ENCODE results near the gene ZCCHC8.
"Not testable (repeated sequence)": the region's sequence is repeated elsewhere in the genome, so short reads cannot be mapped to it uniquely, and the experiment has no call there.

ZCCHC8 gene

DNA sequence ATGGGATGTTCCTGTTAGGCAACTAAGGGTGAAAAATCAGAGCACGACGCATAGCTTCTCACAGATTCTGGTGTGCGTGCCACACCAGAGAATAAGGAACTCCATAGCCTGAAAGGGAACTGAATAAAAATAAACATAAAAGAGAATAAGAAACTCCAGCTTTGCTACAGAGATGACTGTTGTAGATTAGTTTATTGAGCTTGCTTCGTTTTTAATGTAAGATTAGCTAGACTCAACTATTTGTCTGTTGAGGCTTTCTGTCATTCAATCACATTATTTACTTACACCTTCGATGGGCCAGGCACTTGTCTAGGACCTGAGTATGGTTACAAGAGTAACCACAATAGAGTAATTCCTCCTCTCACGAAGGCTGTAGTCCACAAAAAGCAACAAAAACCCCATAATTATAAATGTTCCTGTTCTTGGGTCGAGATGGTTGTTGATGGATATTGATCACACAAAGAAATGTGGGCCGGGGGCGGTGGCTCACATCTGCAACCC is 807 bp upstream of the ZCCHC8 start:
- intact Hi-C loops (cut with micrococcal nuclease), result loop anchor here (1.0 to 2.0 kb wide), 3 partner anchors 25 to 235 kb away; partner anchors contain the start of genes CLIP1, RSRC2 and VPS33A
- Mint-ChIP-seq H3K4me1 (ENCODE audit: low read depth) (peaks cover 42% of the 10 kb centered on the region), H3K27me3 (no peaks in the 10 kb centered on the region), H3K36me3 (ENCODE audit: low read depth) (peaks cover 62% of the 10 kb centered on the region), H3K9me3 (no peaks in the 10 kb centered on the region), H3K27ac (peak overlapping the region; percentile 98), H3K4me3 (peak overlapping the region; percentile 98)

DNA sequence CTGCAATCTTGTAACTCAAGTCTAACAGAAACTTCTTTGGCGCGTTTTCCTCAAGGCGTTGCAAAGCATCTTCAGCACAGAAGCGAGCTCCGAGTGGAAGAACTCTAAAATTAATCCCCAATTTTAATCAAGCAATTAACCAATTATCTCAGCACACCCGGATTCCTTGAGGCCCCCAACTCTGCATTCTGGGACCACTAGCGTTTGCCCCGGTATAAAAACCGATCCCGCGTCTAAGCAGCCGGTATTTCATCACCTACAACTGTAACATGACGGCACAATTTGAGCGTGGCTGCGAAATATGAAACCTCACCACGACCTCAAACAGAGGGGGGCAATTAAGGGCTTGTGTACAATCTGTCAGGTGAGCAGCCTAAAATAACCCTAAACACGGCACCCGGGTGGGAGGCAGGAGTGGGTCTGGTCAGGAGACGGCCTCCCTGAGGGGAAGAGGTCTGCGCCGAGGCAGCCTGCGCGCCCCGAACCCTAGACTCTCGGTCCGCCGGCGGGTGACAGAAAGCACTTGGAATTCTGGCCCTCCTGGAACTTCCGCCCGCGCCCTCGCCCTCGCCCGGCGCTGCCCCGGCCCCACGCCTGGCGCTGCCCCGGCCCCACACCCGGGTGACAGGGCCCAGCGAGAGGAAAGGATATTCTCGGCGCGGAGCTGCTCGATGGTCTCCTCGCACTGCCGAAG is 594 bp downstream of the ZCCHC8 start:
- Mint-ChIP-seq H3K27me3 (no peaks in the 10 kb centered on the region), H3K36me3 (ENCODE audit: low read depth) (peaks cover 61% of the 10 kb centered on the region), H3K4me3 (peak overlapping the region; percentile 98), H3K9me3 (no peaks in the 10 kb centered on the region), H3K4me1 (ENCODE audit: low read depth) (peaks cover 39% of the 10 kb centered on the region), H3K27ac (peak overlapping the region; percentile 98)
- intact Hi-C loops (cut with micrococcal nuclease), result loop anchor here (2.0 kb wide), 2 partner anchors 77 to 233 kb away; partner anchors contain the start of genes CLIP1 and VPS33A

DNA sequence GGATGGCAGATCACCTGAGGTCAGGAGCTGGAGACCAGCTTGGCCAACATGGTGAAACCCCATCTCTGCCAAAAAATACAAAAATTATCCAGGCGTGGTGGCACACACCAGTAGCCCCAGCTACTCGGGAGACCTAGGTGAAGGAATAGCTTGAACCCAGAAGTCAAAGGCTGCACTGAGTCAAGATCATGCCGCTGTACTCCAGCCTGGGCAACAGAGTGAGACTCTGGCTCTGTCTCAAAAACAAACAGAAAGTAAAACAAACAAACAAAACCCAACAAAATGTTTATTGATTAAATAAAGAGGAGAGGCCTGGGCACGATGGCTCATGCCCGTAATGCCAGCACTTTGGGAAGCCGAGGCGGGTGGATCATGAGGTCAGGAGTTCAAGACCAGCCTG is 5.5 kb downstream of the ZCCHC8 start:
- Mint-ChIP-seq H3K4me1 (ENCODE audit: low read depth) (peaks cover 23% of the 10 kb centered on the region), H3K27me3 (no peaks in the 10 kb centered on the region), H3K4me3 (no peak overlapping the region), H3K36me3 (ENCODE audit: low read depth) (peaks cover 66% of the 10 kb centered on the region), H3K27ac (no peak overlapping the region), H3K9me3 (no peaks in the 10 kb centered on the region)
- intact Hi-C loops (cut with micrococcal nuclease), result no loop called here

DNA sequence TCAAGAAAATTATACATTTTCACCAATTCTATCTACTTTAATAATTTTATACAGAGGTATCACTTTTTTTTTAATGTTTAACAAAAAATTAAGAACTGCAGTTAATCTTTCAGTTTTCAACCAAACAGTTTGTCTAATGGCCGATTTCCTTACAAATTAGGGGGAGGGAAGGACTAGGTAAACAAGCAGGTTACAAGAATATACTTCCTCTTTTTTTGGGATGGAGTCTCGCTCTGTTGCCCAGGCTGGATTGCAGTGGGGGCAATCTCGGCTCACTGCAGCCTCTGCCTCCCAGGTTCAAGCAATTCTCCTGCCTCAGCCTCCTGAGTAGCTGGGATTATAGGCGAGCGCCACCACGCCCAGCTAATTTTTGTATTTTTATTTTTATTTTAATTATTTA is 7.5 kb downstream of the ZCCHC8 start:
- peaks cover 79% of the 10 kb centered on the region for H3K36me3 Mint-ChIP-seq (ENCODE audit: low read depth)
- H3K4me3 Mint-ChIP-seq; intact Hi-C loops (cut with micrococcal nuclease); H3K27me3 Mint-ChIP-seq; H3K9me3 Mint-ChIP-seq; H3K27ac Mint-ChIP-seq; H3K4me1 Mint-ChIP-seq (ENCODE audit: low read depth): not testable (repeated sequence)

DNA sequence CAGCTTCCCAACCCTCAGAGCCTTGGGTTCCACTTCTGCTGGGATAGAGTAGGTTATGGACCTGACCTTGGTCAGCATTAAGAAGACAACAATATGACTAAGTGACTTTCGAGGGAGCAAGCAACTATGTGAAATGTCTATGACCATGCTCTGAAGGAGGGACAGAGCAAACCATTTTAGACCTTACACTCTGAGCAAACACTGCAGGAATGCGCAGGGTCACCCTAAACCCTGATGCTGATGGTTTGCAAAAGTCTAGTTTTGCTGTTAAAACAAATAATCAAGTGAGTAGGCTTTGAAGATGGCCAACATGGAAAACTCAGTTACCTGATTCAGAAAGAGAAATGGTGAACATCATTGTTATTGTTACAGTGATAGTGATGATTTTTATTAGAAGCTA is 8.7 kb downstream of the ZCCHC8 start:
- Mint-ChIP-seq H3K27ac (no peak overlapping the region), H3K9me3 (no peaks in the 10 kb centered on the region), H3K27me3 (no peaks in the 10 kb centered on the region), H3K4me1 (ENCODE audit: low read depth) (peaks cover 5% of the 10 kb centered on the region), H3K4me3 (no peak overlapping the region), H3K36me3 (ENCODE audit: low read depth) (peaks cover 92% of the 10 kb centered on the region)
- intact Hi-C loops (cut with micrococcal nuclease), result no loop called here

DNA sequence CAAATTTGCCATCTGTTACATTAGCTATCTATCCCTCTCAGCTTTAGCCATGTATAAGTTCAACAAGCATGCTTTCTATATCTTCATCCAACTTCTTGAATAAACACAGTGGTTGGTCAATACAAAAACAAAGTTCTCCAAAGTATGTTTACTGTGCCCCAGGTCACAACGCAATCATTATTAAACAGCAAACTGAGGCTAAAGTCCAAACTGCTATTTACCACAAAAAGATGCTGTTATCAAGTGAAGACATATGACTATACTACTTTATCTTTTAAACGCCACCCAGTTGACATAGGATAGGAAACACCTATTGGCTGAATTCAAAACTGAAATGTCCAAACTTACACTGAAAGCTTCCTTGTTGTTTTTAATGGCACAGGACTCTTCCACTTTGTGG is 11.7 kb downstream of the ZCCHC8 start:
- Mint-ChIP-seq H3K4me1 (ENCODE audit: low read depth) (peaks cover 4% of the 10 kb centered on the region), H3K27me3 (no peaks in the 10 kb centered on the region), H3K9me3 (no peaks in the 10 kb centered on the region), H3K4me3 (no peak overlapping the region), H3K27ac (no peak overlapping the region), H3K36me3 (ENCODE audit: low read depth) (peaks cover 94% of the 10 kb centered on the region)
- intact Hi-C loops (cut with micrococcal nuclease), result no loop called here

DNA sequence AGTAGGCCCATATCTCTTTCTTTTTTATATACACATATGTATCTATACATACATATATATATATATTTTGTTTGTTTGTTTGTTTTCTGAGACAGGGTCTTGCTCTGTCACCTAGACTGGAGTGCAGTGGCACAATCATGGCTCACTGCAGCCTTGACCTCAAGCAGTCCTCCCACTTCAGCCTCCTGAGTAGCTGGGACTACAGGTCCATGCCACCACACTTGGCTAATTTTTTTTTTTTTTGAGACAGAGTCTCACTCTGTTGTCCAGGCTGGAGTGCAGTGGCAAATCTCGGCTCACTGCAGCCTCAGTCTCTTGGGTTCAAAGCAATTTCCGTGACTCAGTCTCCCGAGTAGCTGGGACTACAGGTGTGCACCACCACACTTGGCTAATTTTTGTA is 12.9 kb downstream of the ZCCHC8 start:
- H3K36me3 Mint-ChIP-seq (ENCODE audit: low read depth), result peaks cover 98% of the 10 kb centered on the region
- H3K27ac Mint-ChIP-seq; intact Hi-C loops (cut with micrococcal nuclease): not testable (repeated sequence)

DNA sequence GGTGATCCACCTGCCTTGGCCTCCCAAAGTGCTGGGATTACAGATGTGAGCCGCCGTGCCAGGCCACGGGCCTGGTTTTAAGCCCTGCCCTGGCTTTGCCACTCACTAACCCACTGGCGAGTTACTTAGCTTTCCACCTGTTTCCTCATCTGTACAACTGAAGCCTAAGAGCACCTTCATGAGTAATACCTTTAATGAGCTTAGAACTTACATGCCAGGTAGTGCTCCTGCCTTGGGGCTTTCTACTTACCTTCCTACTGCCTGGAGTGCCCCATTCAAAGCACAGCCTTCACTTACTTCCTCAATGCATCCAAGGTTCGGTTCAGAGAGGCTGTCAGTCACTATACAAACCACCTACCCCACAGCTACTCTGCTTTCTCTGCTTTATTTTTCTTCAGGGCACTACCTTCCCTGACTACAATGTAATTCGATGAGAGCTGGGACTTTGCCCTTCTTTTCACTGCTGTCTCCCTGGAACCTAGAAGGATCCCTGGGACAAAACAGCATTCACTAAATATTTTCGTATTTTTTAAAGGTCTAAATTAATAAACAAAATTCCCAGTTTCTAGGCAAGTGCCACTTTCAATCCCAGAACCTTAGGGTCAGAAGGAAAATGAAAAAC is 13.8 kb downstream of the ZCCHC8 start:
- H3K4me1 Mint-ChIP-seq (ENCODE audit: low read depth), result peaks cover 4% of the 10 kb centered on the region
- intact Hi-C loops (cut with micrococcal nuclease), result no loop called here
- H3K36me3 Mint-ChIP-seq (ENCODE audit: low read depth), result peaks cover 96% of the 10 kb centered on the region
- H3K27me3 Mint-ChIP-seq, result no peaks in the 10 kb centered on the region
- H3K9me3 Mint-ChIP-seq, result no peaks in the 10 kb centered on the region
- H3K27ac Mint-ChIP-seq, result no peak overlapping the region
- H3K4me3 Mint-ChIP-seq, result no peak overlapping the region

More for the DNA sequence above, 12.9 kb downstream of the ZCCHC8 start:
- not testable (repeated sequence) for H3K4me3 Mint-ChIP-seq; H3K9me3 Mint-ChIP-seq; H3K27me3 Mint-ChIP-seq; H3K4me1 Mint-ChIP-seq (ENCODE audit: low read depth)

DNA sequence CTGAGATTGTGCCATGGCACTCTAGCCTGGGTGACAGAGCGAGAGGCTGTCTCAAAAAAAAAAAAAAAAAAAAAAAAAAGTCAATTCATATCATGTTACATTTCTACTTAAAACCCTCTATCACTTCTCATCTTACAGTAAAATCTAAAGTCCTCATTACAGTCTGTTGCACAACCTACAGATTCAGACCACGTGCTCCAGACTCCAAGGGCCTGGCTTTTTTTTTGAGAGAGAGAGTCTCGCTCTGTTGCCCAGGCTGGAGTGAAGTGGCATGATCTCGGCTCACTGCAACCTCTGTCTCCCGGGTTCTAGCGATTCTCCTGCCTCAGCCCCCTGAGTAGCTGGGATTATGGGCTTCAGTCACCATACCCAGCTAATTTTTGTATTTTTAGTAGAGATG is 14.4 kb downstream of the ZCCHC8 start:
- peaks cover 95% of the 10 kb centered on the region for H3K36me3 Mint-ChIP-seq (ENCODE audit: low read depth)
- intact Hi-C loops (cut with micrococcal nuclease), result not testable (repeated sequence)

DNA sequence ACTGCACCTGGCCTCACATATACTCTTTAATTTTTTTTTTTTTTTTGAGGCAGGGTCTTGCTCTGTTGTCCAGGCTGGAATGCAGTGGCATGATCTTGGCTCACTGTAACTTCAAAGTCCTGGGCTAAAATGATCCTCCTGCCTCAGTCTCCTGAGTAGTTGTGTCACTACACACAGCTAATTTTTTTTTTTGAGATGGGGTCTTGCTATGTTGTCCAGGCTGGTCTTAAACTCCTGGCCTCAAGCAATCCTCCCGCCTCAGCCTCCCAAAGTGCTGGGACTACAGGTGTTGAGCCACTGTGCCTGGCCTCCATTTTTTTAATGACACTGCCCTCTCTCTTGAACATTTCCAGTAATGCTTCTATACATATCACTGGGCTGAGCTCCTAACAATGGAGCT is 16.3 kb downstream of the ZCCHC8 start:
- H3K27ac Mint-ChIP-seq, result not testable (repeated sequence)

More for the DNA sequence above, 14.4 kb downstream of the ZCCHC8 start:
- not testable (repeated sequence) for H3K27ac Mint-ChIP-seq; H3K27me3 Mint-ChIP-seq; H3K4me1 Mint-ChIP-seq (ENCODE audit: low read depth); H3K9me3 Mint-ChIP-seq; H3K4me3 Mint-ChIP-seq

DNA sequence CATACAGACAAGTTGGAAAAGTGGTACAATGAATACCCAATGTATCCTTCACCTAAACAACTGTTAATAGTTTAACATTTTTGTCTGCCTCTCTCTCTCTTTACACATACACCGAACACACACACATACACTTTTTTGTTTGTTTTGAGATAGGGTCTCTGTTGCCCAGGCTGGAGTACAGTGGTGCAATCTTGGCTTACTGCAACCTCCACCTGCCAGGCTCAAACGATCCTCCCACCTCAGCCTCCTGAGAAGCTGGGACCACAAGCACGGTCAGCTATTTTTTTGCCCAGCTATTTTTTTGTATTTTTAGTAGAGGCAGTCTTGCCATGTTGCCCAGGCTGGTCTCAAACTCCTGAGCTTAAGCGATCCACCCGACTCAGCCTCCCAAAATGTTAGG is 16.8 kb downstream of the ZCCHC8 start:
- Mint-ChIP-seq H3K4me1 (ENCODE audit: low read depth) (peaks cover 4% of the 10 kb centered on the region), H3K4me3 (no peak overlapping the region), H3K9me3 (no peaks in the 10 kb centered on the region), H3K36me3 (ENCODE audit: low read depth) (peaks cover 94% of the 10 kb centered on the region), H3K27ac (no peak overlapping the region), H3K27me3 (no peaks in the 10 kb centered on the region)
- intact Hi-C loops (cut with micrococcal nuclease), result no loop called here

More for the DNA sequence above, 16.3 kb downstream of the ZCCHC8 start:
- H3K27me3 Mint-ChIP-seq; H3K4me1 Mint-ChIP-seq (ENCODE audit: low read depth); H3K9me3 Mint-ChIP-seq; intact Hi-C loops (cut with micrococcal nuclease); H3K4me3 Mint-ChIP-seq: not testable (repeated sequence)
- H3K36me3 Mint-ChIP-seq (ENCODE audit: low read depth), result peaks cover 94% of the 10 kb centered on the region

DNA sequence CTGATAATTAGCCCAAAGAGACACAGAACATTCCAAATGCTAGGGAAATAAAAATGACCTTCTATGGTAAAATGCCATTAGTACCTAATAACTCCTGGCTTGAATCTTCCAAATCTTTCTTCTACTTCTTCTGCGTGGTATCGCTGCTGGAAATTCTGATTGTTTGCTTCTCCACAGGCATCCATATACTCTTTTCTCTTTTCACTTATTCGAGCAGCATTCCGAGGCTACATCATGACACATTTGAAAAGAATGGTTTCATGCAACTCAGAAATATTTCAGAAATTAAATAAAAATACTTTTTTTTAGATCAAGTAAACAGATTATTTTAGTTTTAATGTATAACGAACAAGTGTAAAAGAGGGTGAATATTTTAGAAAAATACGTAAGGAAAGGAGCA is 18.9 kb downstream of the ZCCHC8 start:
- Mint-ChIP-seq H3K4me3 (no peak overlapping the region), H3K4me1 (ENCODE audit: low read depth) (peaks cover 4% of the 10 kb centered on the region), H3K9me3 (no peaks in the 10 kb centered on the region), H3K27ac (no peak overlapping the region), H3K36me3 (ENCODE audit: low read depth) (peaks cover 94% of the 10 kb centered on the region), H3K27me3 (no peaks in the 10 kb centered on the region)
- intact Hi-C loops (cut with micrococcal nuclease), result no loop called here

DNA sequence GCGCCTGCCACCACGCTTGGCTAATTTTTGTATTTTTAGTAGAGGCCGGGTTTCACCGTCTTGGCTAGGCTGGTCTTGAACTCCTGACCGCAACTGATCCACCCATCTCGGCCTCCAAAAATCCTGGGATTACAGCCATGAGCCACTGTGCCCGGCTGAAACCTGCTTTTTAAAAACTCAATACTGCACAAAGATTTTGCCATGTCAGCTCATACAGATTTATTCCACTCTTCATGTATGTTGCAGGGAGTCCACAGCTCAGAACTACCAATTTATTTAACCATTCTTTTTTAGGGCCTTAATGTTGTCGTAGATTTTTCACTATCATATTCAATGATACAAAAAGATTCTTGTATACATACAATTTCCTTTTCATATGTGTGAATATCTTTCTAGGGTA is 20.0 kb downstream of the ZCCHC8 start:
- Mint-ChIP-seq H3K4me3 (no peak overlapping the region), H3K4me1 (ENCODE audit: low read depth) (no peaks in the 10 kb centered on the region), H3K9me3 (no peaks in the 10 kb centered on the region), H3K27ac (no peak overlapping the region), H3K27me3 (no peaks in the 10 kb centered on the region), H3K36me3 (ENCODE audit: low read depth) (peaks cover 94% of the 10 kb centered on the region)
- intact Hi-C loops (cut with micrococcal nuclease), result no loop called here

DNA sequence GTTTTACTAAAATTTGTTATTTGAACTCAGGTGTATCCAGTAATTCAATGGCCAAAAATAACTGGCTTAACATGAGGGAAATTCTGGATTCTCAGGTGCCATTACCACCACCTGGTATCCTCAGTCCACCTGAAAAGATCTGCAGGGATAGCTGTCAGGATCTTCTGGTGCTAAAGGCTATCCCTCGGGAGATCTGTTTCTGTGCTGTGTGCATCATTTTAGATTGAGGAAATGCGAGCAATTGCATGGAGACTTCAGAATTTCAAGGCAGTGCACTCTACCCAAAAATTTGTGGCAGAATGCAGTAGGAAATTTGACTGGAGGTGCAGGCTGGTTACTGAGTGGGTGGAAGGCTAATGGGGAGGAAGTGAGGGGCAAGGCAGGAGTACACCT is 26.4 kb downstream of the ZCCHC8 start:
- Mint-ChIP-seq H3K27me3 (no peaks in the 10 kb centered on the region), H3K36me3 (ENCODE audit: low read depth) (peaks cover 80% of the 10 kb centered on the region), H3K9me3 (no peaks in the 10 kb centered on the region), H3K4me3 (no peak overlapping the region), H3K4me1 (ENCODE audit: low read depth) (no peaks in the 10 kb centered on the region), H3K27ac (no peak overlapping the region)
- intact Hi-C loops (cut with micrococcal nuclease), result no loop called here

All from dendritic cell treated with granulocyte-macrophage colony-stimulating factor and Interleukin-4, amounts not matched to agents 40 ng/mL and 50 ng/mL, for 4 days (primary cell).